Hepatic stellate cell (primary cell): Measurements from ENCODE around the gene MYO10.
A peak's percentile ranks its signal among the peaks of the same experiment; 100 is the strongest.

Experiments
- DNase-seq: peaks from one replicate; pipeline ENCODE4 v3.0.0; 2011; ENCODE audit warnings: low spot score

Gene MYO10

GRCh38 chr5:16617274-16617968, 318.7 kb downstream of the MYO10 start:
- DNase-seq: no peak

GRCh38 chr5:16616536-16617273, 319.4 kb downstream of the MYO10 start, which contains the start of gene RETREG1:
TSS of gene RETREG1 (minus strand) at chr5:16616997. CDS start at chr5:16616971, 26 bp downstream.
- peak; percentile 16 for DNase-seq

DNA sequence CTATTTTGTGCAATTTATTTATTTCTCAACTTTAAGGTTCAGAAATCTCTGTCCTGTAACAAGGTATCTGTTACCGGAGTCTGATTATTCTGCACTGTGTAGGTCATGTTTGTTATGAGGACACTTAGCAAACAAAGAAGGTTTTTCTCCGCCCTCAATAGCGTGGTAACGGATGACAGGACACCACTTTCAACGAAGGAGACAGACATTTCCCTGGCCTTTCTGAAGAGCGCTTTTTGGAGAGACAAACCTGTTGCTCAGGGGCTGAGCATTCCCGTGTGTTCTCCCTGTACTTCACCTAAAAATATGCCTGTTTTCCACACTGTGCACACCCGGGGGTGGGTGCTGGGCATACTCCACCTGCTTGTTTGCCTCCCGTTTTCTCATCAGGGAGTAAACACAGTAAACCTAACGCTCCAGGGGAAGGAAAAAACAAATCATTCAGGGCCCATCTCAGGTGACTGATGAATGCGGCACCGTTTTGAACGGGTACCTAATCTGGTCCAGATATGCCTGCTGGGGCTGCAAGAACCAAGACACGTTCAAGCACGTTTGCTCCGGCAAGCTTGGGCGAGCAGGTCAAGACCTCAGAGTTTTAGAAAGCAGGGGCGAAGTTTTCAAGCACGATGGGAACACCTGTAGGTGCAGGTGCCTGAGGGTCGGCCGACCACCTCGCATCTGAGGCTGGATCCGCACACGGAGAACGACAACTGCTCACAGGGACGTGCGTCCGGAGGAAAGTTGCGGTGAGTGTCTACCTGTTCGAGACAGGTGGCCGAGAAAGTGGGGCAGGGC, 320.1 kb downstream of the MYO10 start:
- DNase-seq: no peak

DNA sequence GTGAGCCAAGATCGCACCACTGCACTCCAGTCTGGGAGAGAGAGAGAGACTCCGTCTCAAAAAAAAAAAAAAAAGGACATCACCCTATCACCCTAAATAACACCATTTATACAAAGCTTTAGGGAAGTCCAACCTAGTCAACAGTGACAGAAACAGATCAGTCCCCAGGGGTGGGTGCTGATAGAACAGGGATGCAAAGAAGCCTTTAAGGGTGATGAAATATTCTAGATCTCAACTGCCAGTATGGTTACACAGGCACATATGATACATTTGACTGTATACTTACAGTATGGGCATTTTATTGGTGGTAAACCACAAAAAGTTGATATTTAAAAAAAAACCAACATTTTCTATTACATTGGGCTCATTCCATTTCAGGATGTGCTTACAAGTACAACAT, 324.1 kb downstream of the MYO10 start:
- DNase-seq: no peak
